ENCODE measurements around the gene TAS2R8.
"Not testable (repeated sequence)": the region's sequence is repeated elsewhere in the genome, so short reads cannot be mapped to it uniquely, and the experiment has no call there.

The TAS2R8 gene

DNA sequence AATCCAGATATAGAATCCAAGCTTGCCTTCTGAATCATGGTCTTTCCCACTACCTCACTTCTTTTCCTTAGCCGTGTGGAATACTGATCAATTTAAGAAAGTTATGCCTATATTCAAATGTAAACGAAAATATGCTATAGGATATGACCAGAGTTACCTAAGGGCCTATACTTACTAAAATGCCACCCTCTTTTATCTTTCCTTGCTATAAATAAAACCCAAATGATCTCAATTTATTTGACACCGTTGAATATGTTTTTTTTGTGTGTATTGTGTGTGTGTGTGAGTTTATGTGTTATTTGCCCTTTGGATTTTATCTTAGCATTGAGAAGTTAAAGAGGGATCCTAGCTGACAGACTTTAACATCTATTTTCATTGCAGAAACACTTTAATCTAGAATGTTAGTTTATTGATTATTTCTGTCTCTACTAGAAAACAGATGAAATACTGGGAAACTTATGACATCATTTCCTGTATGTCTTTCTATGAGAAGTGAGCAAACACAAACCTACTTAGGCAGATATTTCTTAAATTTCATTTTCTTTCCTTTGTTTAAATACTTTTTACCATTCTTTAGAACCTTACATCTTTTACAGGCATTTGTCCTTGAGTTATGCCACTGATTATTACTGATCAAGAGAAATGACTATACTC lies 4.9 kb upstream of the TAS2R8 start:
- no peak overlapping the region for H3K4me3 ChIP-seq (ENCODE audit: low read depth, low read length)
- no peaks in the 10 kb centered on the region for H3K36me3 ChIP-seq
- no peak for TF ChIP-seq CTCF (IDR thresholded peaks at IDR 0.05; ENCODE audit: low read depth, low read length)

DNA sequence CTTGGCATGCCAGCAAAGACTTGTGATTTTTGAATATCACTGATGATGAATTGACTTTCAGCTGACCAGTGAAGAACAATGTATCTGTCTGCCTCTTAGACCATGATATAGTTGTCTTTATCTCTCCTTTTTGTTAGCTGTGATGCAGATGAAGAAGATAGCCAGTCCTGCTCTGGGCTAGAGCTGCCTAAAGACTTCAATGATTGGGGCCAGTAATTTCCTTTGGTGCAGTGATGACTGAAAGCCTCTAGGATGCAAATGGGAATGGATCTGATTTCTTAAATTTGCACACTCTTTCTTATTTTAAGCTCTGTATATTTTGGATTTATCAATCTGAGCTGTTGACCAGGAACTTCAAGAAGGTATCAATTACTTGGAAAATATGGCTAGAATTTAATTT lies 3.0 kb upstream of the TAS2R8 start, which contains the start of gene TAS2R9:
TAS2R9 (minus strand) TSS at position 101 of the 400 bp plus-strand sequence; CDS start at position 8, 93 bp downstream.
- H3K27ac ChIP-seq, result no peak within 1 kb of the TSS
- no peak for DNase-seq
- no peaks in the 10 kb centered on the region for H3K36me3 ChIP-seq
- no peaks in the 10 kb centered on the region for H3K9me3 ChIP-seq (ENCODE audit: severe bottlenecking)
- no peak within 1 kb of the TSS for H3K4me3 ChIP-seq (ENCODE audit: low read depth, low read length)
- no peaks in the 10 kb centered on the region for H3K27me3 ChIP-seq (ENCODE audit: insufficient read depth, low read depth, severe bottlenecking)
- no peak for TF ChIP-seq CTCF (IDR thresholded peaks at IDR 0.05; ENCODE audit: low read depth, low read length)

More for the DNA sequence above, 4.9 kb upstream of the TAS2R8 start:
- H3K9me3 ChIP-seq (ENCODE audit: severe bottlenecking), result no peaks in the 10 kb centered on the region
- DNase-seq, result no peak
- no peak overlapping the region for H3K27ac ChIP-seq
- no peaks in the 10 kb centered on the region for H3K27me3 ChIP-seq (ENCODE audit: insufficient read depth, low read depth, severe bottlenecking)

DNA sequence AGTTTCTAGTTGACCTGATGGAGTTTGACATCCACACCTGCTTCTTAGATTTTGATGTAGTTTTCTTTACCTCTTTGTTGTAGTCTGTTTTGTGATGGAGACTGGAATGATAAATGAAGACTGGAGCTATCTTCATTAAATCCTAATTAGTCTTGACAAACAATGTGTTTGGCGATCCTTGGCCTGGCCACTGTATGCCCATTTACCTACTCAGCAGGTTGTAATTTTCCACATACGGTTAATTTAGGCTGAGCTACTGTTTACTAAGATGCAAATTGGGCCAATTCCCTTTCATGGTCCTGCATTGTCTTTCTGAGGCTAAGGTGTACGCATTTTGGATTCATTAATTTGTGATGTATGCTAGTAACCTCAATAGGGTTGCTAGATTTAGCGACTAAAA lies 4.5 kb downstream of the TAS2R8 start, which contains the start of gene TAS2R7:
TAS2R7 (minus strand) TSS at position 41 of the 400 bp plus-strand sequence. CDS start 57 bp downstream, outside the sequence.
- Histone ChIP-seq H3K4me3 (ENCODE audit: low read depth, low read length) (no peak within 1 kb of the TSS), H3K27ac (no peak within 1 kb of the TSS), H3K27me3 (ENCODE audit: insufficient read depth, low read depth, severe bottlenecking) (no peaks in the 10 kb centered on the region), H3K9me3 (ENCODE audit: severe bottlenecking) (no peaks in the 10 kb centered on the region), H3K36me3 (no peaks in the 10 kb centered on the region)
- no peak for DNase-seq
- TF ChIP-seq CTCF (IDR thresholded peaks at IDR 0.05; ENCODE audit: low read depth, low read length), result no peak

DNA sequence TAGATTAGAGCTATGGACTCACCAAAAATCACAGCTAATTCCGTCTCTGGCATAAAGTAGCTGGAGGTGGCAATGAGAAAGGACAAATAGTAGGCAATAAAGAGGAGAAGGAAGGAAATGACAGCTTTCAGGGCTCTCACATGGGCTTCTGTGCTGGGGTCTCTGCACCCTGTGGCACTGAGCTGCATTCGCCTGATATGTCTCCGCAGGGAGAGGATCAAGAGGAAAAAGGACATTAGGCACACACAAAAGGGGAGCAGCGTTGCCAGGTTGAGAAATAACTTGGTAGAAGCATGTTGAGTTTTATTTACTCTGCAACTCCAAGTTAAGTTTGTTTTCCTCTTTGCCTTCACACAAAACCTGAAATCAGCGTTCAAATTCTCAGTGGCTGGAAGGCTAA lies 5.3 kb downstream of the TAS2R8 start:
- Histone ChIP-seq H3K9me3 (ENCODE audit: severe bottlenecking) (no peaks in the 10 kb centered on the region), H3K4me3 (ENCODE audit: low read depth, low read length) (no peak overlapping the region), H3K36me3 (no peaks in the 10 kb centered on the region), H3K27me3 (ENCODE audit: insufficient read depth, low read depth, severe bottlenecking) (no peaks in the 10 kb centered on the region), H3K27ac (no peak overlapping the region)
- DNase-seq, result no peak
- TF ChIP-seq CTCF (IDR thresholded peaks at IDR 0.05; ENCODE audit: low read depth, low read length), result no peak

DNA sequence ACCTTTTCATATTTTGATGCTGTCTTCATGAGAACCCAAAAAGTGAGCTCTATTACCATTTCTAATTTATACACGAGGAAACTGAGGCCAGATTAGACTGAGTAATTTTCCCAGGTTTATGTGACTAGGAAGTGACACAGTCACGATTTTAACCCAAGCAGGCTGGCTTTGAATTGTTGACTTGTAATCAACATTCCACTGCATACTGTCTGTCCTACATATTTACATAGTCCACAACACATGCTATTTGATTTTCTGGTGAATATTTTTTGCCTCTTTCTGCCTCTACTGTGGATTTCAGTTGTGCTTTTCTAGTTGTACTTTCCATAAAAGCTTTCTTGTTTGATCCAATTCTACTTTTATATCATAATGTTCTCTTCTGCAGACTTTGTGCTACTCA lies 12.9 kb downstream of the TAS2R8 start:
- H3K36me3 ChIP-seq, result no peaks in the 10 kb centered on the region
- no peak for DNase-seq
- no peak for TF ChIP-seq CTCF (IDR thresholded peaks at IDR 0.05; ENCODE audit: low read depth, low read length)
- H3K9me3 ChIP-seq (ENCODE audit: severe bottlenecking), result no peaks in the 10 kb centered on the region
- no peak overlapping the region for H3K4me3 ChIP-seq (ENCODE audit: low read depth, low read length)
- no peaks in the 10 kb centered on the region for H3K27me3 ChIP-seq (ENCODE audit: insufficient read depth, low read depth, severe bottlenecking)
- H3K27ac ChIP-seq, result no peak overlapping the region

- H3K27me3 ChIP-seq (ENCODE audit: insufficient read depth, low read depth, severe bottlenecking); H3K36me3 ChIP-seq; H3K9me3 ChIP-seq (ENCODE audit: severe bottlenecking); DNase-seq; H3K27ac ChIP-seq; H3K4me3 ChIP-seq (ENCODE audit: low read depth, low read length): not testable (repeated sequence)
These were observed 15.3 kb downstream of the TAS2R8 start for GRCh38 chr12:10791769-10792168.
